Liver (tissue), 9 donors: ENCODE measurements around the gene PHLDB2. TPM values are rescaled to one million over a fixed set of nuclear protein-coding genes. Genes with fewer than 3 reads are reported as not detected.

ENCODE experiments used
- DNase-seq: peaks from one replicate; pipeline ENCODE4 v3.0.0-alpha.2; 2017; ENCODE audit warnings: low spot score
- H3K27ac ChIP-seq, 2 donors: one replicate each; pipeline ENCODE4 v1.7.0; 2013; ENCODE audit warnings: inconsistent platforms in 2 of 2, low read length in 2 of 2, control low read depth in 1 of 2, low read depth in 1 of 2, mild to moderate bottlenecking in 1 of 2
- H3K27me3 ChIP-seq, 4 donors: one replicate each; pipeline versions ENCODE4 v1.6.1 to v1.7.0; 2013; ENCODE audit warnings: low read length in 3 of 4, inconsistent platforms in 1 of 4, mild to moderate bottlenecking in 1 of 4, moderate library complexity in 1 of 4; ENCODE audit not compliant: control insufficient read depth in 4 of 4, insufficient read depth in 4 of 4
- H3K36me3 ChIP-seq, 4 donors: one replicate each; pipeline versions ENCODE4 v1.6.1 to v1.7.0; 2013; ENCODE audit warnings: low read length in 3 of 4, mild to moderate bottlenecking in 3 of 4, low read depth in 1 of 4, moderate library complexity in 1 of 4; ENCODE audit not compliant: control insufficient read depth in 4 of 4, insufficient read depth in 3 of 4
- H3K4me1 ChIP-seq, 4 donors: one replicate each; pipeline versions ENCODE4 v1.6.1 to v1.7.0; 2013; ENCODE audit warnings: low read length in 3 of 4, mild to moderate bottlenecking in 3 of 4, moderate library complexity in 1 of 4; ENCODE audit not compliant: control insufficient read depth in 4 of 4, insufficient read depth in 4 of 4
- H3K4me3 ChIP-seq, 3 donors: one replicate each; pipeline versions ENCODE4 v1.6.1 to v1.7.0; 2013; ENCODE audit warnings: low read length in 3 of 3, control low read depth in 1 of 3, low read depth in 1 of 3, mild to moderate bottlenecking in 1 of 3
- H3K9ac ChIP-seq, 2 donors: one replicate each; pipeline ENCODE4 v1.7.0; 2013; ENCODE audit warnings: low read length in 2 of 2, mild to moderate bottlenecking in 2 of 2, moderate library complexity in 2 of 2, control low read depth in 1 of 2, low read depth in 1 of 2
- H3K9me3 ChIP-seq, 4 donors: one replicate each; pipeline versions ENCODE4 v1.6.1 to v1.7.0; 2013; ENCODE audit warnings: low read length in 3 of 4; ENCODE audit not compliant: control insufficient read depth in 4 of 4
- CTCF ChIP-seq: fragments of 150-350 bp; IDR thresholded peaks from 2 replicates; pipeline ENCODE4 v1.5.1; 2017; ENCODE audit warnings: improper control_type of control experiment, low read depth, low read length; ENCODE audit not compliant: missing input control
- FOXA1 ChIP-seq: IDR thresholded peaks from 2 replicates; pipeline ENCODE4 v1.6.1; 2016; ENCODE audit warnings: antibody characterized with exemption
- GABPA ChIP-seq, 2 donors: IDR thresholded peaks in 1 of 2; conservative IDR thresholded peaks in 1 of 2; 2 replicates each; pipeline ENCODE4 v1.6.1; 2016; ENCODE audit warnings: antibody characterized with exemption in 2 of 2, mild to moderate bottlenecking in 1 of 2, moderate library complexity in 1 of 2
- HNF4G ChIP-seq: IDR thresholded peaks from 2 replicates; pipeline ENCODE4 v1.6.1; 2016; ENCODE audit warnings: antibody characterized with exemption
- JUND ChIP-seq, 2 donors: IDR thresholded peaks; 2 replicates each; pipeline ENCODE4 v1.6.1; 2016; ENCODE audit warnings: antibody characterized with exemption in 2 of 2
- NR2F2 ChIP-seq: IDR thresholded peaks from 2 replicates; pipeline ENCODE4 v1.6.1; 2016; ENCODE audit warnings: antibody characterized with exemption
- REST ChIP-seq: IDR thresholded peaks from 2 replicates; pipeline ENCODE4 v1.6.1; 2016; ENCODE audit warnings: antibody characterized with exemption, mild to moderate bottlenecking
- RXRA ChIP-seq, 2 donors: IDR thresholded peaks; 2 replicates each; pipeline ENCODE4 v1.6.1; 2017 to 2018; ENCODE audit warnings: antibody characterized with exemption in 2 of 2, mild to moderate bottlenecking in 1 of 2
- SP1 ChIP-seq: IDR thresholded peaks from 2 replicates; pipeline ENCODE4 v1.6.1; 2018; ENCODE audit warnings: antibody characterized with exemption, mild to moderate bottlenecking
- YY1 ChIP-seq: IDR thresholded peaks from 2 replicates; pipeline ENCODE4 v1.6.1; 2016; ENCODE audit warnings: antibody characterized with exemption, mild to moderate bottlenecking
- WGBS: extraction: QIAGEN DNeasy Blood & Tissue Kit; methylation state at CpG from one replicate; pipeline ENCODE4 v1.1.7; 2013; 5-methylcytosine and 5-hydroxymethylcytosine counted together
- polyA plus RNA-seq, 2 donors: library from polyadenylated mRNA; stranded (reverse) in 1 of 2; unstranded in 1 of 2; fragments of 200-250 nt in 1 of 2; fragments of >200 nt in 1 of 2; fragmentation: Nextera tagmentation in 1 of 2; extraction: Ambion mirVana in 1 of 2; gene quantifications; one replicate each; pipeline versions ENCODE4 v1.2.1 to v1.2.3, GENCODE V29; 2013 to 2015
- total RNA-seq, 2 donors: library from RNA; depleted of rRNA; stranded (reverse); fragments of >200 nt; gene quantifications; one replicate each; pipeline ENCODE4 v1.2.3, GENCODE V29; 2014
- TF ChIP-seq, protein P1 (sequence below): IDR thresholded peaks from 2 replicates; pipeline ENCODE4 v1.6.1; 2016; ENCODE audit warnings: antibody characterized with exemption
- donor health status: healthy.
- donor health status: healthy.
- donor health status: healthy.
- donor health status: healthy.
- donor health status: healthy.

The PHLDB2 gene
- total and polyA plus RNA-seq, 4 donors = 9.7 to 42.9 (median 22.2) TPM

GRCh38 chr3:111852540-111852939 lies 6.5 kb upstream of the PHLDB2 start:
- Histone ChIP-seq H3K4me1 (no peaks in the 10 kb centered on the region), H3K36me3 (peaks cover 0 to 20% (median 2%) of the 10 kb centered on the region in 4 donors), H3K4me3 (no peak overlapping the region), H3K9ac (no peak overlapping the region), H3K9me3 (no peaks in the 10 kb centered on the region), H3K27ac (no peak overlapping the region), H3K27me3 (no peaks in the 10 kb centered on the region)
- no peak for DNase-seq
- 67% methylated on average over 3 of the region's 3 CpGs for WGBS
- TF ChIP-seq REST = no peak
- TF ChIP-seq GABPA (IDR thresholded peaks at IDR 0.05 in 1 of 2, conservative IDR thresholded peaks at IDR 0.05 in 1 of 2) = no peak
- no peak for TF ChIP-seq FOXA1
- TF ChIP-seq SP1 = no peak
- no peak for TF ChIP-seq YY1
- TF ChIP-seq NR2F2 = no peak
- no peak for TF ChIP-seq CTCF

- no peaks in the 10 kb centered on the region for H3K9me3 ChIP-seq
- TF ChIP-seq GABPA (IDR thresholded peaks at IDR 0.05 in 1 of 2, conservative IDR thresholded peaks at IDR 0.05 in 1 of 2) = no peak
- TF ChIP-seq HNF4G = no peak
- TF ChIP-seq YY1 = no peak
- no peak for TF ChIP-seq RXRA (IDR thresholded peaks at IDR 0.05)
- TF ChIP-seq JUND (IDR thresholded peaks at IDR 0.05) = no peak
- no peak for TF ChIP-seq NR2F2
- TF ChIP-seq, protein P1, sequence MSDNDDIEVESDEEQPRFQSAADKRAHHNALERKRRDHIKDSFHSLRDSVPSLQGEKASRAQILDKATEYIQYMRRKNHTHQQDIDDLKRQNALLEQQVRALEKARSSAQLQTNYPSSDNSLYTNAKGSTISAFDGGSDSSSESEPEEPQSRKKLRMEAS = no peak
- TF ChIP-seq CTCF = no peak
- H3K27me3 ChIP-seq = no peaks in the 10 kb centered on the region
- no peak overlapping the region for H3K27ac ChIP-seq
- H3K9ac ChIP-seq = no peak overlapping the region
- no peak overlapping the region for H3K4me3 ChIP-seq
- 83% methylated on average over 1 of the region's 1 CpG for WGBS
- H3K4me1 ChIP-seq = no peaks in the 10 kb centered on the region
- DNase-seq = no peak
- H3K36me3 ChIP-seq = peaks cover 0 to 20% (median 2%) of the 10 kb centered on the region in 4 donors
These were observed 6.0 kb upstream of the PHLDB2 start for GRCh38 chr3:111853068-111853467.
